H1 (cell line): ENCODE results near the gene DUOX1.

ENCODE experiments used
- BCL11A ChIP-seq, 2 experiments: IDR thresholded peaks; one replicate each; pipeline ENCODE4 v1.6.1; 2011; ENCODE audit warnings: low read depth in 2 of 2, low read length in 2 of 2, mild to moderate bottlenecking in 2 of 2
- CTCF ChIP-seq, 3 experiments: IDR thresholded peaks; 1 replicate in 2 of 3; 2 replicates in 1 of 3; pipeline versions ENCODE4 v1.5.1 to v1.6.1; 2011; ENCODE audit warnings: low read length in 3 of 3, mild to moderate bottlenecking in 3 of 3, inconsistent platforms in 2 of 3, low read depth in 1 of 3, moderate library complexity in 1 of 3; ENCODE audit not compliant: insufficient read depth in 1 of 3; ENCODE audit errors: control extremely low read depth in 1 of 3
- EZH2 ChIP-seq: fragments of 200-600 bp; sonication (generic); IDR thresholded peaks from 2 replicates; pipeline ENCODE4 v1.7.1; 2012; ENCODE audit warnings: low read depth, mild to moderate bottlenecking, moderate library complexity, low read length, inconsistent platforms; ENCODE audit not compliant: severe bottlenecking
- GABPA ChIP-seq: IDR thresholded peaks from 2 replicates; pipeline ENCODE4 v1.6.1; 2011; ENCODE audit warnings: mild to moderate bottlenecking, low read length, moderate library complexity, borderline replicate concordance; ENCODE audit not compliant: insufficient read depth
- MAFK ChIP-seq: IDR thresholded peaks from 2 replicates; pipeline ENCODE4 v1.6.1; 2012; ENCODE audit warnings: low read depth, mild to moderate bottlenecking, improper control_type of control experiment, low read length
- MAX ChIP-seq: IDR thresholded peaks from 2 replicates; pipeline ENCODE4 v1.6.1; 2012; ENCODE audit warnings: inconsistent platforms
- SP1 ChIP-seq: IDR thresholded peaks from 2 replicates; pipeline ENCODE4 v1.6.1; 2011; ENCODE audit warnings: low read depth, low read length
- SP2 ChIP-seq: IDR thresholded peaks from 2 replicates; pipeline ENCODE4 v1.6.1; 2012; ENCODE audit warnings: mild to moderate bottlenecking, low read length, inconsistent platforms
- SRF ChIP-seq: IDR thresholded peaks from 2 replicates; pipeline ENCODE4 v1.6.1; 2011; ENCODE audit warnings: mild to moderate bottlenecking, low read depth, low read length, moderate library complexity
- TF ChIP-seq, protein P1 (sequence below): IDR thresholded peaks from 2 replicates; pipeline ENCODE4 v1.6.1; 2012; ENCODE audit warnings: inconsistent platforms
- TF ChIP-seq, protein P2 (sequence below): IDR thresholded peaks from 2 replicates; pipeline ENCODE4 v1.6.1; 2012; ENCODE audit warnings: low read length, inconsistent platforms

DNA sequence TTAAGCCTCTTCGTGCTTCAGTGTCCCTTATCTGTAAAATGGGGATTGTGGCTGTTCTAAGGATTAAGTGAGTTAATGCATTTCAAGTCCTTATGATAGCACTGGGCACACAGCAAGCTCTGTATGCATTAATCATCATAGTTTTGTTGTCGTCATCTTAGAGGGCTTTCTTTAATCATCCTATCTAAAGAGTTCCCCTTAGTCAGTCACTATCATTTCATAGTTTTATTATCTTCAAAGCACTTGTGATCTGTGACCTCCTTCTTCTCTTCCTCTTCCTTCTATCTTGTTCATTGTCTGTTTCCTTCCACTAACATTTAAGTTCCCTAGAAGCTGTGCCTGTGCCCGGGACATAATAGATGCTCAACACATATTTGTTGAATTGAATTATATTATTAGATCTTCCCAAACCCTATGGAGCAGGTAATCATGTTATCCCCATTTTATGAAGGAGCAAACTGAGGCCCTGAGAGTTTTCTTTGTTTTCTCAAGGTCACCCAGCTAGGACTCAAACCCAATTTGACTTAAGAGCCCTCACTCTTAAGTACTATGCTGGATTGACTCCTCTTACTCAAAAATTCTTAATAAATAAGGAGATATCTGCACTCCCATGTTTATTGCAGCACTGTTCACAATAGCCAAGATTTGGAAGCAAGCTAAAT, 40.0 kb upstream of the DUOX1 start:
- no peak for TF ChIP-seq CTCF (IDR thresholded peaks at IDR 0.05; ENCODE audit: control extremely low read depth in 1 of 3, insufficient read depth in 1 of 3, low read depth in 1 of 3, low read length in 3 of 3)
- TF ChIP-seq GABPA: no peak
- no peak for TF ChIP-seq BCL11A (IDR thresholded peaks at IDR 0.05; ENCODE audit: low read depth in 2 of 2, low read length in 2 of 2)
- no peak for TF ChIP-seq SP2
- TF ChIP-seq MAX: no peak
- TF ChIP-seq EZH2: no peak
- no peak for TF ChIP-seq SRF
- no peak for TF ChIP-seq MAFK
- TF ChIP-seq SP1: no peak
- TF ChIP-seq, protein P1, sequence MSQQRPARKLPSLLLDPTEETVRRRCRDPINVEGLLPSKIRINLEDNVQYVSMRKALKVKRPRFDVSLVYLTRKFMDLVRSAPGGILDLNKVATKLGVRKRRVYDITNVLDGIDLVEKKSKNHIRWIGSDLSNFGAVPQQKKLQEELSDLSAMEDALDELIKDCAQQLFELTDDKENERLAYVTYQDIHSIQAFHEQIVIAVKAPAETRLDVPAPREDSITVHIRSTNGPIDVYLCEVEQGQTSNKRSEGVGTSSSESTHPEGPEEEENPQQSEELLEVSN: no peak
- TF ChIP-seq, protein P2, sequence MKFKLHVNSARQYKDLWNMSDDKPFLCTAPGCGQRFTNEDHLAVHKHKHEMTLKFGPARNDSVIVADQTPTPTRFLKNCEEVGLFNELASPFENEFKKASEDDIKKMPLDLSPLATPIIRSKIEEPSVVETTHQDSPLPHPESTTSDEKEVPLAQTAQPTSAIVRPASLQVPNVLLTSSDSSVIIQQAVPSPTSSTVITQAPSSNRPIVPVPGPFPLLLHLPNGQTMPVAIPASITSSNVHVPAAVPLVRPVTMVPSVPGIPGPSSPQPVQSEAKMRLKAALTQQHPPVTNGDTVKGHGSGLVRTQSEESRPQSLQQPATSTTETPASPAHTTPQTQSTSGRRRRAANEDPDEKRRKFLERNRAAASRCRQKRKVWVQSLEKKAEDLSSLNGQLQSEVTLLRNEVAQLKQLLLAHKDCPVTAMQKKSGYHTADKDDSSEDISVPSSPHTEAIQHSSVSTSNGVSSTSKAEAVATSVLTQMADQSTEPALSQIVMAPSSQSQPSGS: no peak
